SU-DHL-6 (cell line): ENCODE data around the gene RGS3.

ENCODE experiments used
- H2AFZ ChIP-seq: fragments of 200-600 bp; sonication (generic); 2 replicates; pipeline ENCODE4 v1.6.1; 2014; ENCODE audit warnings: low read depth, mild to moderate bottlenecking, moderate library complexity, mixed read lengths, antibody characterized with exemption, low read length; ENCODE audit not compliant: severe bottlenecking
- H3F3A ChIP-seq: fragments of 200-600 bp; shearing (Covaris generic); 2 replicates; pipeline ENCODE4 v1.6.0; 2016; ENCODE audit warnings: antibody characterized with exemption, mild to moderate bottlenecking; ENCODE audit not compliant: insufficient read depth
- H3K27ac ChIP-seq: fragments of 200-600 bp; sonication (generic); 2 replicates; pipeline ENCODE4 v1.5.1; 2016; ENCODE audit warnings: low read depth, mild to moderate bottlenecking, low read length, moderate library complexity, mixed read lengths
- H3K27me3 ChIP-seq: fragments of 200-600 bp; sonication (generic), shearing (Covaris generic); 2 replicates; pipeline ENCODE4 v1.6.0; 2014; ENCODE audit warnings: mild to moderate bottlenecking, low read length
- H3K36me3 ChIP-seq: fragments of 200-600 bp; sonication (generic); 2 replicates; pipeline ENCODE4 v1.6.1; 2014; ENCODE audit warnings: mild to moderate bottlenecking, low read length, mixed read lengths
- H3K4me2 ChIP-seq: fragments of 300-600, 200-600 bp; shearing (Covaris generic), sonication (generic); 2 replicates; pipeline ENCODE4 v1.6.0; 2014; ENCODE audit warnings: low read length, low read depth, mild to moderate bottlenecking; ENCODE audit not compliant: poor library complexity, severe bottlenecking
- H3K4me3 ChIP-seq: fragments of 200-600 bp; sonication (generic); 2 replicates; pipeline ENCODE4 v1.5.1; 2014; ENCODE audit warnings: antibody characterized with exemption, low read length, mild to moderate bottlenecking, mixed read lengths; ENCODE audit not compliant: insufficient read depth, poor library complexity, severe bottlenecking
- H3K79me2 ChIP-seq: fragments of 200-600 bp; sonication (generic); 2 replicates; pipeline ENCODE4 v1.6.1; 2014; ENCODE audit warnings: mild to moderate bottlenecking, low read length, moderate library complexity; ENCODE audit not compliant: insufficient read depth
- H3K9ac ChIP-seq: fragments of 200-600 bp; sonication (generic); 2 replicates; pipeline ENCODE4 v1.7.0; 2014; ENCODE audit warnings: mild to moderate bottlenecking, low read length
- H3K9me2 ChIP-seq: fragments of 200-600 bp; sonication (generic); replicated peaks from 2 replicates; pipeline ENCODE4 v1.6.1; 2014; ENCODE audit warnings: low read length; ENCODE audit not compliant: insufficient read depth
- H3K9me3 ChIP-seq: fragments of 200-600 bp; sonication (generic); 2 replicates; pipeline ENCODE4 v1.6.1; 2014; ENCODE audit warnings: low read length, mixed read lengths; ENCODE audit not compliant: insufficient read depth
- H4K20me1 ChIP-seq: fragments of 200-600 bp; sonication (generic); 2 replicates; pipeline ENCODE4 v1.6.1; 2014; ENCODE audit warnings: low read depth, mild to moderate bottlenecking, antibody characterized with exemption, low read length, moderate library complexity, mixed read lengths
- EZH2phosphoT487 ChIP-seq: fragments of 200-600 bp; sonication (generic), shearing (Covaris generic); conservative IDR thresholded peaks from 2 replicates; pipeline ENCODE4 v1.6.1; 2018; ENCODE audit warnings: mild to moderate bottlenecking, antibody characterized with exemption, low read length, moderate library complexity, mixed read lengths
- TF ChIP-seq, protein P1 (sequence below): fragments of 200-600 bp; sonication (generic); IDR thresholded peaks from one replicate; pipeline ENCODE4 v1.5.1; 2017; ENCODE audit warnings: antibody characterized with exemption, mild to moderate bottlenecking, low read length, moderate library complexity; ENCODE audit not compliant: insufficient read depth, poor library complexity, severe bottlenecking

Gene RGS3

DNA sequence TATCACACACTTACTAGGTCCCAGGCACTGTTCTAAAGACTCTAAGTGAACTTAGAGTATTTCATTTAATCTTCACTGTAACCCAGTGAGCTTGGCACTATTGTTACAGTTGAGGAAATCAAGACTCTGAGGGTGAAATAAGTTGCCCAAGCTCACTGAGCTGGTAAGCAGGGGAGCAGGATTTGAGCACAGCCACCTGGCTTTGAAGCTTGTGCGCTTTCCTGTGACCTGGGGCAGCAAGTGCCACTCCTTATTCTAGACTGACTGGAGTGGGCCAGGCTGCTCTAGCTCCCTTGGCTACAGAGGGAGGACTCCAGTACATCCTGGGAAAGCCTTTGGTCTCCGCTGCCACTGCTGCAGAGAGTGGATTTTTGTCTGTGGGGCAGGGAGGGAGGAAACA is 50.0 kb downstream of the RGS3 start:
- Histone ChIP-seq H3K27ac (no peak overlapping the region), H3K36me3 (no peaks in the 10 kb centered on the region), H3K27me3 (no peaks in the 10 kb centered on the region), H3K79me2 (no peaks in the 10 kb centered on the region), H2AFZ (no peak overlapping the region), H3F3A (no peaks in the 10 kb centered on the region), H3K9ac (no peak overlapping the region), H3K9me3 (no peaks in the 10 kb centered on the region), H4K20me1 (no peaks in the 10 kb centered on the region), H3K9me2 (no peaks in the 10 kb centered on the region), H3K4me3 (no peak overlapping the region), H3K4me2 (no peak overlapping the region)
- TF ChIP-seq EZH2phosphoT487 = no peak
- TF ChIP-seq, protein P1, sequence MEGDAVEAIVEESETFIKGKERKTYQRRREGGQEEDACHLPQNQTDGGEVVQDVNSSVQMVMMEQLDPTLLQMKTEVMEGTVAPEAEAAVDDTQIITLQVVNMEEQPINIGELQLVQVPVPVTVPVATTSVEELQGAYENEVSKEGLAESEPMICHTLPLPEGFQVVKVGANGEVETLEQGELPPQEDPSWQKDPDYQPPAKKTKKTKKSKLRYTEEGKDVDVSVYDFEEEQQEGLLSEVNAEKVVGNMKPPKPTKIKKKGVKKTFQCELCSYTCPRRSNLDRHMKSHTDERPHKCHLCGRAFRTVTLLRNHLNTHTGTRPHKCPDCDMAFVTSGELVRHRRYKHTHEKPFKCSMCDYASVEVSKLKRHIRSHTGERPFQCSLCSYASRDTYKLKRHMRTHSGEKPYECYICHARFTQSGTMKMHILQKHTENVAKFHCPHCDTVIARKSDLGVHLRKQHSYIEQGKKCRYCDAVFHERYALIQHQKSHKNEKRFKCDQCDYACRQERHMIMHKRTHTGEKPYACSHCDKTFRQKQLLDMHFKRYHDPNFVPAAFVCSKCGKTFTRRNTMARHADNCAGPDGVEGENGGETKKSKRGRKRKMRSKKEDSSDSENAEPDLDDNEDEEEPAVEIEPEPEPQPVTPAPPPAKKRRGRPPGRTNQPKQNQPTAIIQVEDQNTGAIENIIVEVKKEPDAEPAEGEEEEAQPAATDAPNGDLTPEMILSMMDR = no peak

DNA sequence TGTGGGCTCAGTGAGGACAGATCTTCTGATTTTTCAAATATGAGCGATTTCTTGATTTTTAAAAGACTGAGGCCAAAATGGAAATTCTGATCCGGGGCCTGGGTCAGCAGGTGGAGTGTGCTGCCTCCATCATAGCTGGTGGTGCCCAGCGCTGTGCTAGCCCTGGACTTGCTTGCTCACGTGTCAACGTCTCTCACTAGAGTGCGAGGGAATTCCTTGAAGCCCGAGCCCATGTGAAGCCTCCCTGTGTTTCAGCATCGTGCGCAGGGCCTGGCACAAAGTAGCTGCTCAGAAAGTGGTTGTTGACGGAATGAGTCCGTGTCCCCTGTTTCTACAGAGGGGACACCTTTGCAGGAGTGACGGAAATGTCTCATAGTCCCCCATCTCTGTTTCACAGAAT is 50.5 kb downstream of the RGS3 start:
- Histone ChIP-seq H3K79me2 (no peaks in the 10 kb centered on the region), H3K27me3 (no peaks in the 10 kb centered on the region), H3K4me3 (no peak overlapping the region), H3K9ac (no peak overlapping the region), H3K4me2 (no peak overlapping the region), H4K20me1 (no peaks in the 10 kb centered on the region), H3K27ac (no peak overlapping the region), H2AFZ (no peak overlapping the region), H3K36me3 (no peaks in the 10 kb centered on the region), H3K9me3 (no peaks in the 10 kb centered on the region), H3F3A (no peaks in the 10 kb centered on the region), H3K9me2 (no peaks in the 10 kb centered on the region)
- no peak for TF ChIP-seq EZH2phosphoT487

DNA sequence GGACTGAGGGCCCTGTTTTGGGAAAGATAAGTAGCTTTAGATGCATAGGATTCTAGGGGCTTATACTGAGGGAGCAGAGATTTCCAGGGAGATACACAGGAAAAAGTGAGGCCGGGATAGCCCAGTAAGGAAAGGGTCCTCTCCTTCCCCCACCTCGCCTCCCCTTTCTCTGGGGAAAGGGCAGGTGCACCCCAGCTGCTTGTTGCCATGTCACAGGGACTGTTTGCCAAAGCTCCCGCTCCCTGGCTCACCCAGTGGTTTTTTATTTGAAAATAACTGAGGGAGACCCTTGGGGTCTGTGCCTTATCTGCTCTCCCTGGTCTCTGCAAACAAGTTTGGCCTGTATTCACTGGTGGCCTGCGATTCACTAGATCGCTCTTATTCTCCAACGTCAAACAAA is 51.2 kb downstream of the RGS3 start:
- no peaks in the 10 kb centered on the region for H3K36me3 ChIP-seq
- no peaks in the 10 kb centered on the region for H4K20me1 ChIP-seq
- H3K79me2 ChIP-seq = no peaks in the 10 kb centered on the region
- H3K4me3 ChIP-seq = no peak overlapping the region
- H3F3A ChIP-seq = no peaks in the 10 kb centered on the region
- TF ChIP-seq, protein P1 = no peak
- TF ChIP-seq EZH2phosphoT487 = no peak
- no peak overlapping the region for H3K4me2 ChIP-seq
- no peak overlapping the region for H3K9ac ChIP-seq
- H3K9me3 ChIP-seq = no peaks in the 10 kb centered on the region
- H2AFZ ChIP-seq = no peak overlapping the region
- no peaks in the 10 kb centered on the region for H3K9me2 ChIP-seq
- H3K27me3 ChIP-seq = no peaks in the 10 kb centered on the region
- H3K27ac ChIP-seq = no peak overlapping the region

DNA sequence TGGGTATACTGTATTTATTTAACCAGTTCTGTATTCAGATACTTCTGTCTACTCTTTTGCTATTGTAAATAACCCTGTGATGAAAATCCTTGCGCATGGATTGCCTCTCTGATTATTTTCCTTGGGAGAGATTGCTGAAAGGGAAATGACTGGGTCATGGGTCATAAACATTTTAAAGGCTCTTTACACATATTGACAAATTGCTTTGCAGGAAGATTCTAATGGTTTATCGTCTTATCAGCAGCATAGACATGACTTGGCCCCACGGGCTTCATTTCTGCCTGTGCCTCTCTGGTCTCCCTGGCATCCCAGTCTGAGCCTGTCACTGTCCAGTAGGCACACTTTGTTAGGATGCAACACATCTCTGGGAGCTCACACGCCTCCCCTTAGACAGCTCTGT is 52.3 kb downstream of the RGS3 start:
- no peak for TF ChIP-seq EZH2phosphoT487
- TF ChIP-seq, protein P1 = no peak
- H3F3A ChIP-seq = no peaks in the 10 kb centered on the region
- no peak overlapping the region for H3K9ac ChIP-seq
- no peaks in the 10 kb centered on the region for H3K36me3 ChIP-seq
- H2AFZ ChIP-seq = no peak overlapping the region
- H4K20me1 ChIP-seq = no peaks in the 10 kb centered on the region
- no peak overlapping the region for H3K4me3 ChIP-seq
- H3K79me2 ChIP-seq = no peaks in the 10 kb centered on the region
- H3K9me2 ChIP-seq = no peaks in the 10 kb centered on the region
- no peaks in the 10 kb centered on the region for H3K27me3 ChIP-seq
- H3K9me3 ChIP-seq = no peaks in the 10 kb centered on the region
- H3K27ac ChIP-seq = no peak overlapping the region
- no peak overlapping the region for H3K4me2 ChIP-seq
